ENCODE results near the gene TP53INP2. TPM values are rescaled to one million over a fixed set of nuclear protein-coding genes. Genes with fewer than 3 reads are reported as not detected.
"Not testable (repeated sequence)": the region's sequence is repeated elsewhere in the genome, so short reads cannot be mapped to it uniquely, and the experiment has no call there.

The TP53INP2 gene
- total RNA-seq, 1 donor from 2014 or later = 2.7 TPM

DNA sequence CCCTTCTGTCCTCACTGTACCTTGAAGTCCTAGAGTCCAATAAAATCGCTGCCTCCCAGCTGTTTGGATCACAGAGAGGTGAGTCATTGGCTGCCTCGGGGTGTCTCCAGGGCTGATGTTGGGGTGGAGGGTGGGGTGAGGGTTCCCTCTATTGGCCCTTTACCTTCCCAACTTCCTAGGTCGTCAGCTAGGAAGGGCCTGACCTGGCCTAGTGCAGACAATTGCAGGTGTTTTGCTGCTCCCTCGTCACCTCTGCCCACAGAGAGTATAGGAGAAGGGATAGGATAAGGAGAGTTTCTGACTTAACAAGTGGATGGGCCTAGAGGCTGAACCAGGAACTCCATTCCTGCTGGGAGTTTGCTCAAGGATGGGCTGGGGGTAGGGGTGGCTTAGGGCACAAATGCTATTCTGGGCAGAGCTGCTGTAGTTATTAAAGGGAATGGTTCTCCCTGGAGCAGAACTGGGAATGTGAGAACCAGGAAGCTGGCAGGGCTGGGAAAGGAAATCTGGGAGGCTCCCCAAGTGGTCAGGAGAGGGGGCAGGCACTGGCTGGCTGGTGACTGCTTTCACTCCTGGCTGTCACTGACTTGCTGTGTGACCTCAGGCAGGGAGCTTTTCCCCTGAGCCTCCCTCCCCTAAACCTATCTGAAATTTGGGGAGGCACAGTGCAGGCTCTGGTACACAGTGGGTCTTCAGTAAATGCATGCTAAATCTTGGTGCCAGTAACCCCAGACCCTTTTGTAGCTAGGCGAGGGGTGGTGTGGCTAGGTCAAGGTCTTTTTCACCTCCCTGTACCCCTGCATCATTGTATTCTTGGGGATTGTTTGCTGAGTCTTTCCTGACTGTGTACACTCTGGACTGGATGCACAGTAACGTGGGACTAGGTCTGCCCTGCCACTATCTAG is 1.5 kb downstream of the TP53INP2 start:
- intact Hi-C loops (cut with micrococcal nuclease) = loop anchor here (5.0 to 10.0 kb wide), 2 partner anchors 591 to 713 kb away; partner anchors contain the start of genes EIF2S2 and RALY

DNA sequence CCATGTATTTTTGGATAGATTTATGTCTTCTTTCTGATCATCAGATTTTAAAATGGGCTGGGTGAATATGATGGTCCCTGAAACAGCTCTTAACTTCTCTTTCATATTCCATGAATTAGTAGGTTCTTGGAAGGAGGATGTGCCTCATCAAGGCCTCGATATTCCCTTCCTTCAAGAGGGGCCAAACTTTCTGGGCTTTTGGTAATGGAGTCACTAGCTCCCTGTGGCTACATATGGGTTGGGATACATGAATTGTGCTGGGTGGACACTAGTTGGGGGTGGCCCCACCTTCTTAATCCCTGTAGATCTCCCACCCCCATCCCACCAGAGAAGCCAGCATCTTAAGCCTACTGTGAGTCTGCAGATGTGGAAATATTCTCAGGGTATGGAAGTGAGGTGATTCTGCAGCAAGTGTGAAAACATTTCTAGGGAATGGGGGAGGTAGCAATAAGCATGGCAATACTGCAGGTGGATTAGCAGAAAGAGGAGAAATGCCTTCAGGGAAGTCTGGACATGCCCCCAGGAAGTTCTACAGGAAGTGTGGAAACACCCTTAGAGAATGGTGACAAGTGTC is 2.2 kb downstream of the TP53INP2 start:
- intact Hi-C loops (cut with micrococcal nuclease) = loop anchor here (5.0 to 10.0 kb wide), 2 partner anchors 592 to 714 kb away; partner anchors contain the start of genes EIF2S2 and RALY

DNA sequence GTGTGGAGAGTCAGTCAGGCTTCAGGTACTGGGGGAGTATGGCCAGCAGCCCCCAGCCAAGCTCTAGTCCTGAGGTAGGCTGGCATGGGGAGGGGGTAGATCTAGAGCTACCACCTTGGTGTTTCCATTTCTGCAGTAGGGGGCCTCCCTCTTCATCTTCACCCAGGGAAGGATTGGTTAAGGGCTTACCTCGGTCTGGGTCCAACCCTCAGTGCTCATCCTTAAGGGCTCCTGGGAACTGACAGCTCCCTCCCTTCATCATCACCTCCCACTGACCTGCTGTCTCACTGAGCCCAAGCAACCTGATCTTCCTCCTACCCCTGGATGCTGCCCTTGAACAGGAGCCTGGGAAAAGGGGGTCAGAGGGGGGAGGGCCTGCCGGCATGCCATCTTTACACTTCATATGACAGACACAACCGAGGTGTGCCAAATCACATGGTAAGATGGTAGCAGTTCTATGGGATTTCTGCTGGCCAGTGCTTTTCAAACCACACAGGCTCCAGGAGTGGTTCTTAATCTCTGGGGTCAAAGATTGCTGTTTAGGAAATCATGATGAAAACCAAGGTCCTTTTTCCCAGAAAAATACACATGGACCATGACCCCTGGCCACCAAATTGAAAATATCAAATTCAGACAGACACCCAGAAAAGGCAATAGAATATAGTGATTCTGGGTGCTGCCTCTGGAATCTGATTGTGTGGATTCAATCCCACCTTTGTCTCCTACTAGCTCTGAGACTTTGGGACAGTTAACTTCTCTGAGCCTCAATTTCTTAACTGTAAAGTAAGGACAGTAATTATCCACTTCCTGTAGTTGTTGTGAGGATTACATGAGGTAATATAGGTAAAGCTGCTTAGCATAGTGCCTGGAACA is 3.0 kb downstream of the TP53INP2 start:
- intact Hi-C loops (cut with micrococcal nuclease) = loop anchor here (5.0 to 10.0 kb wide), 2 partner anchors 592 to 715 kb away; partner anchors contain the start of genes EIF2S2 and RALY

DNA sequence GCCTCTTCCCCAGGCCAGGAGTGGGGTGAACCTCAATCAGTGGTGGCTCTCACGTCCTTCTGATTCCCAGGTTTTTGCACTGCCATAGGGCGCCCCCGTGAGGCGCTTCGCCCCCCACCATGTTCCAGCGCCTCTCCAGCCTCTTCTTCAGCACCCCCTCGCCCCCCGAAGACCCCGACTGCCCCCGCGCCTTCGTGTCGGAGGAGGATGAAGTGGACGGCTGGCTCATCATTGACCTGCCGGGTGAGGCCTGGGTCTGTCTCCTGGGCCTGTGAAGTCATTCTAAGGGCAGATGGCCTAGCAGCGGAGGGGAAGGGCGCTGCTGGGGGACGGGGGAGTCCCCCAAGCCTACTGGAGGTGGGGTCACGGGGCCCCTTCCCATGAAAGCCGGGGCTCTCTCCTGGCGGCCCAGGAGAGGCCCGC is 4.5 kb downstream of the TP53INP2 start:
- intact Hi-C loops (cut with micrococcal nuclease) = loop anchor here (1.0 to 10.0 kb wide), 10 partner anchors 31 to 716 kb away; partner anchors contain the start of genes DYNLRB1, EIF2S2, GSS and ITCH

DNA sequence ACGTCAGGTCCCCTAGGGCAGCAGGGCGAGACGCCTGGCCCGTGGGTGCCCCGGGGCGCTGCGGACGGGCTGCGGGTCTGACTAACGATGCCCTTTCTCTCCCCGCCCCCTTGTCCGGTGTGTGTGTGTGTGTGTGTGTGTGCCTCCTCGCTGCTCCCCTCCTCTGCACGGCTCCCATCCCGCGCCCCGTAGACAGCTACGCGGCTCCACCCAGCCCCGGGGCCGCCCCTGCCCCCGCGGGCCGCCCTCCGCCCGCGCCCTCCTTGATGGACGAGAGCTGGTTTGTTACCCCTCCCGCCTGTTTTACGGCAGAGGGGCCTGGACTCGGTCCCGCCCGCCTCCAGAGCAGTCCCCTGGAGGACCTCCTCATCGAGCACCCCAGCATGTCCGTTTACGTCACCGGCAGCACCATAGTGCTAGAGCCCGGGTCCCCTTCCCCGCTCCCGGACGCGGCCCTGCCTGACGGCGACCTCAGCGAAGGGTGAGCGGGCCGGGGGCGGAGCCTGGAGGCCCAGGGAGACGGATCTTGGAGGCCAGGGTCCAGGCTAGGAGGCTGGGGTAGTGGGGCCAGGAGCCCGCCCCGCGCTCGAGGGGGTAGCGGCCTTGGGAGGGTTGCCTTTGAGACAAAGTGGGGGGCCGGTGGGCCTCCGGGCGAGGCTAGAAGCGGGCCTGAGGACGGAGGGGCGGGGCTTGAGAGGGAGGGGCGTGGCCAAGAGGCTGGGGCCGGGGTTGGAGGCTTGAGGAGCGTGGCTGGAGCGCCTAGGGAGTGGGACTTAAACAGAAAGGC is 5.1 kb downstream of the TP53INP2 start:
- intact Hi-C loops (cut with micrococcal nuclease) = loop anchor here (1.0 to 10.0 kb wide), 9 partner anchors 32 to 717 kb away; partner anchors contain the start of genes DYNLRB1, EIF2S2, GSS and ITCH

DNA sequence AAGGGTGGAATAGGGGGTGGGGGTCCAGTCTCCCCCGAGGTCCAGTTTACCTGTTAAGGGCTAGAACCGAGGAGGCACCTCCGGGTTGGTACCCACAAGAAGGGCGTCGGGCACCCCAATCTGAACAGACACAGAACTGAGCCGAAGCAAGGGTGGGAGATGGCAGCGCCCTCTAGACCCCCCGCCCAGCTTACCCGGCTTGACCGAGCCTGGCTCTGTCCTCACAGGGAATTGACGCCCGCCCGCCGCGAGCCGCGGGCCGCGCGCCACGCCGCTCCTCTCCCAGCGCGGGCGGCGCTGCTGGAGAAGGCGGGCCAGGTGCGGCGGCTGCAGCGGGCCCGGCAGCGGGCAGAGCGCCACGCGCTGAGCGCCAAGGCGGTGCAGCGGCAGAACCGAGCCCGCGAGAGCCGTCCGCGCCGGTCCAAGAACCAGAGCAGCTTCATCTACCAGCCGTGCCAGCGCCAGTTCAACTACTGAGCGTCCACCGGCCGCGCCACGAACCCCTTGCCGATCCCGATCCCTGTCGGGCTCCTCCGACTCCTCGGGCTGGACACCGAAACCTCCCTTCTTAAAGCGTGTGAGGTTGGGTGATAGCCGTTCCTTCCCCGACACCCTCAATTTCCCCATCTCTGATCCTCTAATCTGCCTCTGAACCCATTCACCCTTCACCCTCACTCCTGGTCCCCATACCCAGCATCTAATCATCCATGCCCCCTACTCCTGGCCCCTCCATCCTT is 5.9 kb downstream of the TP53INP2 start:
- intact Hi-C loops (cut with micrococcal nuclease) = loop anchor here (1.0 to 10.0 kb wide), 9 partner anchors 33 to 718 kb away; partner anchors contain the start of genes DYNLRB1, EIF2S2, GSS and ITCH

DNA sequence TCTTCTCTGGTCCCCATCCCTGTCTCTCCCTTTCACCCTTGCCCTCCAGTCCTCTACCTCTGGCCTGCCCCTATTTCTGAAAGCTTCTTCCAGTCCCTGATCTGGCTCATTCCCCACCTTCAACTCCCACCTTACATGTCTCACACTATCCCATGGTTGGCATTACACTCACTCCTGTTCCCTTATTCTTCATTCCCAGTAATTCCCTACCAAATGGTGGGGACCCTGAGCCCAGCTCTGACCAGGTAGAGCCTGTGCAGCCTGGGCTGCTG is 6.4 kb downstream of the TP53INP2 start:
- intact Hi-C loops (cut with micrococcal nuclease) = no loop called here

DNA sequence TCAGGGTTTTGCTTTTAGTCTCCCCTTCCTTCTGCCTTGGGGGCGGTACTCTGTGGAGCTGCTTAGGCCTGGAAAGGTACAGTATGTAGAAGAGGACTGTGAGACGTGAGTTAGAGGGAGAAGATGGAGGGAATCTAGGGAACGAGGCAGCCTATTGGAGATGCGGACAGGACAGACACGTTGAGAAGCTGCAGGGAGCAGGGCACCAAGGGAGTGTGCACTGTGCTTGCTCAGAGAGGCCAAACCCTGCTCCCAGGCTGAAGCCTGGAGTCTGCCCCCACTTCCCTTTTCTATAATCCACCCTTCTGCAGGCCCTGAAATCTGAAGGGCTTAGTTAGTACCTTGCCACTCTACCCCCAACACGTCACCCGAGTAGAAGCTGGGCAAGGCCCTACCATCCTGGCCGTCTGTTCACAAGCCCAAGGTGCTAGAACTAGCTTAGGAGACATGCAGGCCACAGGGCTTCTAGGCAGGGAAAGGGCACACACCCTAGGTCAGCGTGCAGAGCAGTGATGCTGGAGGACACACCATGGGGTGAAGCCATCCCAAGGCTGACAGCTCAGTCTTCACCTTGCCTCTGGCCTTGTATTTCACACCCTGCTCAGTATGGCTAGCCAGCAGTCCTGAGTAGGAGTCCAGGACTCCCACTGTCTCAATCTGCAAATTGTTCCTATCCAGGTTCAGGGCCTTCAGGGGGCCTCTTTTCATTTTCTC is 6.9 kb downstream of the TP53INP2 start:
- intact Hi-C loops (cut with micrococcal nuclease) = no loop called here

DNA sequence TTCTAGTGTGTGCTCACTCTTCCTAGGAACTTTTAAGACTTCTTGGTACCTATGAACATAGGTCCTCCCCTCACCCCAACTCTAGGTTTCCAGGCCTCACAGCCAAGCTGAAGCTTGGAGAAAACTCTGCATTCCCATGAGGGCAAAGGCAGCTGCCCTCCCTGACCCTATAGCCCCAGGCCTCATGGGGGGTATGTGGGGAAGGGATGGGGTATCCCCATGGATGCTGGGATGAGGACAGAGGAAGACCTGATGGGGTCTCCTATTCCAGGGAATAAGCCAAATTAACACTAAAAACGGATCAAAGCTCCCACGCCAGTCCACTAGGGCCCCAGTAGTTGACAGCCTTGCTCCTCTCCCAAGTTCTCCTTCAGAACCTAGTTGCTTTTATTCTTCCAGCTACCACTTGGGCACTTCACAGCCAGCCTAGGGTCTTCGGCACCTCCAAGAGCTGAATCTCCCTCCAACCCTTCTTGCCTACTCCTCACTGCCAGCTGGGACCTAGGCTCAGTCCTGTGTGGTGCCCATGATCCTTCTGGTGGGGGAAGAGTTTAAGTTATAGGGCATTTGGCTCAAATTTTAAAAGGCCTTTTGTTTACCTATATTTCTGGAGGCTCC is 7.8 kb downstream of the TP53INP2 start:
- intact Hi-C loops (cut with micrococcal nuclease) = no loop called here

DNA sequence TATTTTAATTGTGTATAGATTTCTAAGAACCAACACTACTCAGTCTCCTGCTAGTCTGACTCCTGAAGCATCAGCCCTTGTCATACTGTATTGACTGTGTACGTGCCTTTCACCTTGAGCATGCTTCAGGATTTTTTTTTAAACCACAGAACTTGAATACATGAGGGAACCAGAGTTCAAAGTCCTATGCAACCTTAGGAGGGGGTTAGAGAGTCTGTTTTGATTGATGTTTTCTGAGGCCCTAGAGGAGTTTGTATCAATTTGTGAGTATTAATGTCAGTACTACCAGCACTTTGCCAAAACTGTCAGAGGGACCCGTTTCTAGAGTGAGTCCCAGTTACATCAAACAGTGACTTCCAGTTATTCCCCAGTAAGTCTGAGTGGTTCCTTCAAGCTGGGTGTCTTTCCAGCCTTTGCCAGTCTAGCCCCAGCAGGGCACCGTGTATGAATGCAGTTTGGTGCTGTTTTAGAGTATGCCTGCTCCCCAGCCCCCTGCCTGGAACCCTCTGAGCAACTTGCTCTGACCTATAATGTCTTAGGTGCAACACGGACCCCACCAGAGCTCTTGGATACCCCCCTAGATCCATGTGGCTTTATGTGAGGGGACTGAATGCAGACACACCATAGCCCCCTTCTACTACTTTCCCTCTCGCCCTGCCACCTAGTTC is 8.5 kb downstream of the TP53INP2 start:
- intact Hi-C loops (cut with micrococcal nuclease) = no loop called here

DNA sequence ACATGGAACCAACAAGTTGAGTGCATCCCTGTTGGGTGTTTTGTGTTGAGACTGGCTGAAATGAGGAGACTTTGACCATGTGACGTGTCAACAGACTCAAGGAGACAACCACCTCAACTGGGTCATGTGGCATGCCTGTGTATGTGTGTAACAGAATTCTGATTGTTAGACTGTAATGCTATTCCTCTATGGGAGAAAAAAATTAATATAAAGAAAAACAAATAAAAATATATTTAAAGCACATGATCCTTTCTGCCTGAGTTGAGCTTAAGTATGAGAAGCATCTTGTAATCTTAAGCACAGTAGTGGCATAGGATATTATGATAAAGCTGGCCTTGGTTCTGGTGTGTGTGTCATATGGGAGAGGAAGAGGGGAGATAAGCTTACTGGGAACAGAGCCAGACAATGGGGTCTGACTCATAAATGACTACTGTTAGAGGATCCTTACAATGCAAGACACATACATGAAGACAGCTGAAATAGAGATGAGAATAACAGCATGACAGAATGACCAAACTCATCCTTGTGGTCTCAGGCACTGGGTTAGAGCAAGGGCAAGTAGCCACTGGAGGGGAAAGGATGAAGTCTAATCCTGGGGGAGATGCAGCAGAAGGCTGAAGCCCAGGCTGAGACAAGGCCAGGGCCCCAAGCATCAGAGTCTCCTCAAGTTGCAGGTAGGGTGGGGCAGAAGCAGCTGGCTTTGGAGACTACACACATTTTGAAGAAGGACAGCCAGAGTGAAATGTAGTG is 9.2 kb downstream of the TP53INP2 start:
- intact Hi-C loops (cut with micrococcal nuclease) = no loop called here

DNA sequence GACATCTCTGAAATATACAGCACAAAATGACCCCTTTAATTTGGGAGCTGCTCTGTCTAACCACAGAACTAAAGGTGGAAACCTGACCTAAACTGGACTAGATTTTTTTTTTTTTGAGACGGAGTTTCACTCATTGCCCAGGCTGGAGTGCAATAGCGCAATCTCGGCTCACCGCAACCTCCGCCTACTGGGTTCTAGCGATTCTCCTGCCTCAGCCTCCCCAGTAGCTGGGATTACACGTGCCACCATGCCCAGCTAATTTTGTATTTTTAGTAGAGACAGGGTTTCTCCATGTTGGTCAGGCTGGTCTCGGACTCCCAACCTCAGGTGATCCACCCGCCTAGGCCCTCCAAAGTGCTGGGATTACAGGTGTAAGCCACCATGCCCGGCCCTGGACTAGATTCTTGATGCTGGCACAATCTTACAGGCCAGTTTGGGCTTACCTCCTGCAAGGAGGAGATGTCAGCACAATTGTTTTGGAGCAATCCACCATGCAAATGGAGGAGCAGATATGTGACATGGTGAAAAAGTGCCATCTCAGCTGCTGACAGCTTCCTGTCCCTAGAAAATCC is 9.9 kb downstream of the TP53INP2 start:
- intact Hi-C loops (cut with micrococcal nuclease) = not testable (repeated sequence)

DNA sequence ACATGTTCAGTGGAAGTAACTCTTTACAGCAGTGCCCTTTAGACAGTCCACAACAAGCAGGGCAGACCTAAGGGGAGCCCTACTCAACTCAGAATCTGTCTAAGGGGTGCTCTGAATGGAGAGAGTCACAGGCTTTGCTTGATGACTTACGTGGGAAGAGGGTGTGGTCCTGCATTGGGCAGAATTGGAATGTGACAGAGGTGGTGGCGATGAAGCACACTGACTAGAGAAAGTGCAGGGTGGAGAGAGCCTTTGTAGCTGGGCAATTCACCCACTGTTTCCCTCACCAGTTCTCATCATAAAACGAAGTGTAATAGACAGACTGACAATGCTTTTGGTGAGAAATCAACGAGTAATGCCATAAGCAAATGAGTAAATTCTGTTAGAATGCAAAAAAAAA is 11.2 kb downstream of the TP53INP2 start:
- intact Hi-C loops (cut with micrococcal nuclease) = no loop called here

DNA sequence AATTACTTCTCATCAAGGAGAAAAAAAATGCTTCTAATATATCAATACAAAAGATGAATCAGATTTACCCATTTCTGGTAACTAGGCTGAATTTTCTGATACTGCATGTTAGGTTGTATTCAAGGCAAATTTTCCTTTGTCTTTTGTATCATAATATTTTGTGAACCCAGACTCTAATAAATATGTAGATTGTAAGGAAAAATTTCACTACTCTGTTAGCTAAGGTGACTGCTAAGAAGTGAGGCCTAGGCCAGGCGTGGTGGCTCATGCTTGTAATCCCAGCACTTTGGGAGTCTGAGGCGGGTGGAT is 12.7 kb downstream of the TP53INP2 start:
- intact Hi-C loops (cut with micrococcal nuclease) = no loop called here

DNA sequence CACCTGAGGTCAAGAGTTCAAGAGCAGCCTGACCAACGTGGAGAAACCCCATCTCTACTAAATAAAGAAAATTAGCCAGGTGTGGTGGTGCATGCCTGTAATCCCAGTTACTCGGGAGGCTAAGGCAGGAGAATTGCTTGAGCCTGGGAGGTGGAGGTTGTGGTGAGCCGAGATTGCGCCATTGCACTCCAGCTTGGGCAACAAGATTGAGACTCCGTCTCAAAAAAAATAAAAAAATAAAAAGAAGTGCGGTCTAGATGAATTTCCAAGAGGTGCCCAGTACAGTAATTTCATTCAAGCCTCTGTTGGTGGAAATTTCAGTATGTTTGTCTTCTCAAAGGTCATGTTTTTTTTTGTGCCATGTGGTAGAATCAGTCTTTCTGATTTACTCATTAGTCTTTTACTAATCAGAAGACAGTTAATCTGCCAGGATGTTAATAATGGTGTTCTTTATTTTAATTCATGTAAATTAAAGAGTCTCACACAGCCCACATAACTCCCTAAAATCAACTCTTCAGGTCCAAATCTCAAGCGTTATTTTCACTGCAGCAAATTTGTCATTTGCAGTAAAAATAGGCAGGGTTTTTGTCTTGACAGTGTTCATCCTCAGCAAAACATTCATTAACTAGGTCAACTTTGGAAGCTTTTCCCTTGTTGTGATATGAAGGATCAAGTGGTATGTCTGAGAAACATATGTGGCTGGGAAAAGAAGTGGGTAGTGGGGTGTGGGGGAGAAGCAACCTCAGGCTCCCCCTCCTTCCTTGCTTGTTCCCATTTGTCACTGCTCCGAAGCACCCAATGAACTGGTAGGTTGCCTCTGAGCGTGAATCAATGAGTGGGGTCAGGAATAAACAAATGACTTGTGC is 13.3 kb downstream of the TP53INP2 start:
- intact Hi-C loops (cut with micrococcal nuclease) = no loop called here

DNA sequence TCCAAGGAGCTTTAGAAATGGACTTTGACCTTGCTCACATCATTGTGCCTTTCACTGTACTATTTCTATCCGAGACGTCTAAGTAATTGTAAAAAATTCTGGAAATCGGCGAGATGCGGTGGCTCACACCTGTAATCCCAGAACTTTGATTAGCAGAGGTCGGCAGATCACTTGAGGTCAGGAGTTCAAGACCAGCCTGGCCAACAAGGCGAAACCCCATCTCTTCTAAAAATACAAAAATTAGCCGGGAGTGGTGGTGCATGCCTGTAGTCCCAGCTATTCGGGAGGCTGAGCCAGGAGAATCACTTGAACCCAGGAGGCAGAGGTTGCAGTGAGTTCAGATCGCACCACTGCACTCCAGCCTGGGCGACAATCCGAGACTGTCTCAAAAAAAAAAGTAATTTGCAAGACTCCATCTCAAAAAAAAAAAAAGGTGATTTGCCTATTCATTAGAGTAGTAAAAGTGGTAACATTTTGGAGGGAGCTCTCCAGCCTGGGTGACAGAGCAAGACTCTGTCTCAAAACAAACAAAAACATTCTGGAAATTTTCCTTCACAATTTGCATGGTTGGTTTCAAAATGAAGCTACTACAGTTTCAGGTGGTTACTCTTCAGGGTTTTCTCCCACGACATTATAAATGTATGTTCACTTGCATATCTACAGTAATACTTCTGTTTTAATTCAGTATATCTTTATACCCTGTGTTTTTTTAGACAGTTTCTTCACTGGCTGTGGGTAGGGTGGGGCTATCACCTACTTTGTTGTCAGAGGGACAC is 15.3 kb downstream of the TP53INP2 start:
- intact Hi-C loops (cut with micrococcal nuclease) = not testable (repeated sequence)

Measured in T-helper 1 cell treated with Interleukin-12 subunit alpha and Interleukin-12 subunit beta and Interleukin-4 antibody, amounts not matched to agents 30 ng/mL and 1 ng/mL, for 36 hours (primary cell).